Subcutaneous adipose tissue (tissue), 4 donors: ENCODE measurements around the gene GPR132. TPM values are rescaled to one million over a fixed set of nuclear protein-coding genes. Genes with fewer than 3 reads are reported as not detected.

ENCODE experiments used
- total RNA-seq, 4 donors: library from RNA; depleted of rRNA; stranded (reverse); fragments of >200 nt; gene quantifications; one replicate each; pipeline ENCODE4 v1.1.0, GENCODE V29; 2016
- TF ChIP-seq, protein P1 (sequence below): fragments of 450-650 bp; IDR thresholded peaks from one replicate; pipeline ENCODE4 v1.5.1; 2016; ENCODE audit warnings: low read depth, mild to moderate bottlenecking, control low read depth, antibody characterized with exemption, moderate library complexity

GPR132 gene
- total RNA-seq, 4 donors from 2014 or later = 1.3 to 5.5 (median 3.3) TPM

- TF ChIP-seq, protein P1, sequence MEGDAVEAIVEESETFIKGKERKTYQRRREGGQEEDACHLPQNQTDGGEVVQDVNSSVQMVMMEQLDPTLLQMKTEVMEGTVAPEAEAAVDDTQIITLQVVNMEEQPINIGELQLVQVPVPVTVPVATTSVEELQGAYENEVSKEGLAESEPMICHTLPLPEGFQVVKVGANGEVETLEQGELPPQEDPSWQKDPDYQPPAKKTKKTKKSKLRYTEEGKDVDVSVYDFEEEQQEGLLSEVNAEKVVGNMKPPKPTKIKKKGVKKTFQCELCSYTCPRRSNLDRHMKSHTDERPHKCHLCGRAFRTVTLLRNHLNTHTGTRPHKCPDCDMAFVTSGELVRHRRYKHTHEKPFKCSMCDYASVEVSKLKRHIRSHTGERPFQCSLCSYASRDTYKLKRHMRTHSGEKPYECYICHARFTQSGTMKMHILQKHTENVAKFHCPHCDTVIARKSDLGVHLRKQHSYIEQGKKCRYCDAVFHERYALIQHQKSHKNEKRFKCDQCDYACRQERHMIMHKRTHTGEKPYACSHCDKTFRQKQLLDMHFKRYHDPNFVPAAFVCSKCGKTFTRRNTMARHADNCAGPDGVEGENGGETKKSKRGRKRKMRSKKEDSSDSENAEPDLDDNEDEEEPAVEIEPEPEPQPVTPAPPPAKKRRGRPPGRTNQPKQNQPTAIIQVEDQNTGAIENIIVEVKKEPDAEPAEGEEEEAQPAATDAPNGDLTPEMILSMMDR = no peak
Observed at GRCh38 chr14:105055736-105056302, 9.4 kb downstream of the GPR132 start.

- TF ChIP-seq, protein P1 = no peak
Observed at GRCh38 chr14:105055334-105055733, 9.9 kb downstream of the GPR132 start.

DNA sequence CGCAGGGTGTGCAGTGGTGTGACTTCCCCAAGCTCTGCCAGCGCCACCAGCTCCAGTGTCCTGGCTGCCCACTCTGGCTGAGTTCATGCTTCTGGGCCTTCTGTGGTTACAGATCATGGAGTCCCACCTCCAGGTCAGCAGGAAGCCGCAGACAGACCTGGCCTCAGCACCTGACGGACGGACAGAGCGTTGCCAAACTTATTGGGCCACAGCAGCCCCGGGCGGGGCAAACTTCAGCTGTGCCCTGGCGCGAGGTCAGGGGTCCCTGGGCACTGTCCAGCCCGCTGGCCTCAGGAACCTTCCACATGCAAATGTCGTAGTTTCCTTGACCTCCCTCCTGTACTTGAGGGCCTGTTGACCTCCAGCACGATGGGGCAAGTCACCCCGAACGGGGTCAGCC, 11.2 kb downstream of the GPR132 start:
- TF ChIP-seq, protein P1 = no peak

GRCh38 chr14:105053421-105053820, 11.8 kb downstream of the GPR132 start:
- TF ChIP-seq, protein P1 = no peak

- TF ChIP-seq, protein P1 = no peak
Observed at GRCh38 chr14:105052110-105052458, 13.1 kb downstream of the GPR132 start.

DNA sequence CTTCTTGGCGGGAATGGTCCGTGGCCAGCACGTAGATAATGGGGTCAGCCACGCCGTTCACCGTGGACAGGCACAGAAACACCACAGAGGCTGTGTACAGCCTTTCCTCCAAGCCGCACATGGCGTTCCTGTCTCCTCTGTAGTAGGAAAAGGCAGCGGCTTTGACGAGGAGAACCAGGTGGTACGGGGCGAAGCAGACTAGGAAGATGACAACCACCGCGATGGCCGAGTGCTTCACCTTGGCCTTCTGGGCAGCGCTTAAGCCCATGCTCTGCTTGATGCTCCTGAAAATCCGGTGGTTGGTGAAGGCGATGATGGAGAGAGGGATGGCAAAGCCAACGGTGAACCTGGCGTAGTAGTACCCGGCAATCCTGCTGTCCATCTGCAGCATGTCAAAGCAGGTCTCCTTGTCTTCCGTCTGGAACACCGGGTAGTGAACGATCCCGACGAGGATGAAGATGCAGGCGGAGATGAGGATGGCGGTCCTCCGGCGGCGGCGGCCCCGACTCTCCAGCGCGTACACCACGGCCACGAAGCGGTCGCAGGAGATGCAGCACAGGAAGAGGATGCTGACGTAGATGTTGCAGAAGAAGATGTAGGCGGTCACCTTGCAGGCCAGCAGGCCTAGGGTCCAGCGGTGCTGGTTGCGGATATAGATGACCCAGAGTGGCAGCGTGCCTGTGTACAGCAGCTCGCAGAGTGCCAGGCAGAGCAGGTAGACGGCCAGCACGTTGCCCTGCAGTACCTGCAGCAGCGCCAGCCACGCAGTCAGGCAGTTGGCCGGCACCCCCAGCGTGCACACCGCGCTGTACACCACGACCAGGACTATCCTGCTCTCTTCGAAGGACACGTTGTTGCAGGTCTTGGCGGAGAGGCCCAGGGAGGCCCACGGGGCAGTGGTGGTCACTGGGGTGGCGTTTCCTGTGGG, 13.8 kb downstream of the GPR132 start:
- TF ChIP-seq, protein P1 = no peak

DNA sequence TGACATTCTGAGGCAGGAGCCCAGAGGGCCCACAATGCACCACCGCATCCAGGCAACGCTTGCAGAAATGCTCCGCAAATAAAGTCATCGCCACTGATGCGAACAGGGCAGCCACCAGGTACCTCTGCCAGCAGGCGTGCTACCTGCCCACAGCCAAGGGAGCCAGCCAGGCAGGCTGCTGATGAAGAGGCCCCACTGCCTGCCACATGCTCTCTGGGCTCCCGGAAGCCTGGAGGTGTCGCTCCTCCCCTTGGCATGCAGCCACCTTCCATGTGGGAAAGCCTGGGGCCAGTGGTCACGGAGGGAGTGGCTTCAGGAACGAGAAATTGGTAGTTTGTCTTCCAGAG, 14.7 kb downstream of the GPR132 start:
- TF ChIP-seq, protein P1 = no peak
